Neural crest cell (in vitro differentiated cells): ENCODE results near the gene B9D1. TPM values are rescaled to one million over a fixed set of nuclear protein-coding genes. Genes with fewer than 3 reads are reported as not detected.

ENCODE experiments used
- DNase-seq: peaks from one replicate; pipeline ENCODE4 v3.0.0; 2021; ENCODE audit warnings: low read depth, mixed read lengths, low spot score
- H3K27ac Mint-ChIP-seq: one replicate; pipeline ENCODE4 v1.8.0; 2021; ENCODE audit warnings: mild to moderate bottlenecking, mixed read lengths; ENCODE audit not compliant: unreplicated experiment
- H3K27me3 Mint-ChIP-seq: 2 replicates; pipeline ENCODE4 v1.8.0; 2021; ENCODE audit warnings: low read depth, mild to moderate bottlenecking, mixed read lengths
- H3K36me3 Mint-ChIP-seq: 2 replicates; pipeline ENCODE4 v1.8.0; 2021; ENCODE audit warnings: low read depth, mild to moderate bottlenecking, mixed read lengths
- H3K4me1 Mint-ChIP-seq: 2 replicates; pipeline ENCODE4 v1.8.0; 2021; ENCODE audit warnings: mixed read lengths
- H3K4me3 Mint-ChIP-seq: one replicate; pipeline ENCODE4 v1.8.0; 2021; ENCODE audit warnings: mild to moderate bottlenecking, mixed read lengths
- H3K9me3 Mint-ChIP-seq: 2 replicates; pipeline ENCODE4 v1.8.0; 2021; ENCODE audit warnings: mixed read lengths
- total RNA-seq: library from RNA; stranded (reverse); gene quantifications from 2 replicates; pipeline ENCODE4 v1.2.1, GENCODE V29; 2021
- TF ChIP-seq, protein P1 (sequence below): fragments of 200-600 bp; sonication (generic); conservative IDR thresholded peaks from 2 replicates; pipeline ENCODE4 v1.5.0; 2021; ENCODE audit warnings: antibody characterized with exemption, mild to moderate bottlenecking

Gene B9D1
- total RNA-seq, 1 donor from 2014 or later = 17.9 TPM

DNA sequence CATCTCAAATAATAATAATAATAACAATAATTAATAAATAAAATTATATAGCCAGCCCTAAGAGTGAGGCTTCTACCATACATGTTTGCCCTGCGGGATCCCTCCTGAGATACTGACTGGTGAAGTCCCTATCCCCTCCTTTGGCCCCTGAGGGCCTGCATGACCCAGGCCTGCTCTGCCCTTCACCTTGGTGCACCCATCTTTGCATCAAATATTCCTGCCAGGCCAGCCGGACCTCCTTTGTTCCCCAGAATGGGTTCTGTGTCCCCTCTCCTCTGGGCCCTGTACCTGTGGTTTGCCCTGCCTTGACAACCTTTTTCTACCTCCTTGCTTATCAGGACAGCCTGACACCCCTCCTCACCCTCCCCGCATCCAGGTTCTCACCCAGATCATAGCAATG is 46.5 kb upstream of the B9D1 start:
- Mint-ChIP-seq H3K27me3 (peaks cover 3% of the 10 kb centered on the region), H3K27ac (no peak overlapping the region), H3K4me3 (no peak overlapping the region), H3K9me3 (peaks cover 2% of the 10 kb centered on the region), H3K4me1 (no peaks in the 10 kb centered on the region), H3K36me3 (no peaks in the 10 kb centered on the region)
- TF ChIP-seq, protein P1, sequence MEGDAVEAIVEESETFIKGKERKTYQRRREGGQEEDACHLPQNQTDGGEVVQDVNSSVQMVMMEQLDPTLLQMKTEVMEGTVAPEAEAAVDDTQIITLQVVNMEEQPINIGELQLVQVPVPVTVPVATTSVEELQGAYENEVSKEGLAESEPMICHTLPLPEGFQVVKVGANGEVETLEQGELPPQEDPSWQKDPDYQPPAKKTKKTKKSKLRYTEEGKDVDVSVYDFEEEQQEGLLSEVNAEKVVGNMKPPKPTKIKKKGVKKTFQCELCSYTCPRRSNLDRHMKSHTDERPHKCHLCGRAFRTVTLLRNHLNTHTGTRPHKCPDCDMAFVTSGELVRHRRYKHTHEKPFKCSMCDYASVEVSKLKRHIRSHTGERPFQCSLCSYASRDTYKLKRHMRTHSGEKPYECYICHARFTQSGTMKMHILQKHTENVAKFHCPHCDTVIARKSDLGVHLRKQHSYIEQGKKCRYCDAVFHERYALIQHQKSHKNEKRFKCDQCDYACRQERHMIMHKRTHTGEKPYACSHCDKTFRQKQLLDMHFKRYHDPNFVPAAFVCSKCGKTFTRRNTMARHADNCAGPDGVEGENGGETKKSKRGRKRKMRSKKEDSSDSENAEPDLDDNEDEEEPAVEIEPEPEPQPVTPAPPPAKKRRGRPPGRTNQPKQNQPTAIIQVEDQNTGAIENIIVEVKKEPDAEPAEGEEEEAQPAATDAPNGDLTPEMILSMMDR = no peak
- DNase-seq = no peak

DNA sequence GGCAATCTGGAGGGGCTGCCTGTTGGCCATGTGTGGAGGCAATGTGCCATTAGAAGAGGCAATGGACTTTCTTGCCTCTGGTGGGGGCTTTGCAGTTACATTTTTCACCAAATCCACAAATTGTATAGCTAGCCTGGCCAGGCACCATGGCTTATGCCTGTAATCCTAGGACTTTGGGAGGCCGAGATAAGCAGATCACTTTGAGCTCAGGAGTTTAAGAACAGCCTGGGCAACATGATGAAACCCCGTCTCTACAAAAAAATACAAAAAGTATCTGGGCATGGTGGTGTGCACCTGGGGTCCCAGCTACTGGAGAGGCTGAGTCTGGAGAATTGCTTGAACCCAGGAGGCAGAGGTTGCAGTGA is 45.8 kb upstream of the B9D1 start:
- no peak for DNase-seq
- Mint-ChIP-seq H3K27me3 (peaks cover 3% of the 10 kb centered on the region), H3K9me3 (peaks cover 2% of the 10 kb centered on the region), H3K27ac (no peak overlapping the region), H3K4me3 (no peak overlapping the region), H3K36me3 (no peaks in the 10 kb centered on the region), H3K4me1 (no peaks in the 10 kb centered on the region)
- TF ChIP-seq, protein P1 = no peak

DNA sequence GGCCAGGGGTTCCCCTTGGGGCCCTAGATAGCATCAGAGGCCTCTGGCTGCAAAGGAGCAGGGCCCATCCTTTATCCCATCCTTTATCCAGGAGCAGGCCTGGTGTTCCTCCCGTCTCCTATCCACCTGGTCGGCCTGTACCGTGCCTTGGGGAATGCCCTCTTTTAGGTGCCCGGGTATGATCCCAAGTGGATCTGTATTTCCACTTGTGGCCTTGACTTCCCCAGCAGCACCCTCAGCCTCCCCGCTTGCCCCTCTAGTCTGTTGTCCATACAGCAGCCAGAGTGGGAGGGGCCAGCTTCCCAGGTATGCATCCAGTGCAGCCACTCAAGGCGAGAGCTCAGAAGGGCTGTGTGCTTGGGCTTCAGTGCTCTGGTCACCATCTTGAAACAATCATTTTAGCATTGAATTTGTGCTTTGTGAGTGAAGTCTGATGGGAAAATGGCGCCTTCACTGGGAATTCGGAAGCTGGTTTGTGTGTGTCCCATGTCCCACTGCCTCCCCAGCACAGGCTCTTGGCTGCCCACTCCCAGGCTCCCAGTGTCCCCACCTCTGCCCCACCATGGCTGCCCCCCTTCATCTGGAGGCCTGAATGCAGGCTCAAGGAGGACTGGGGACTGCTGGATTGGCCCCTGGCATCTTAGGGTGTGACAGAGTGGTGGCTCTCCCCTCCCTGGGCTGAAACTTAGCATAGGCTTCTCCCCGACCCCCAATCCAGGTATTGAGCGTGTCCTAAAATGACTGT is 45.2 kb upstream of the B9D1 start:
- Mint-ChIP-seq H3K27me3 (peaks cover 3% of the 10 kb centered on the region), H3K4me1 (no peaks in the 10 kb centered on the region), H3K36me3 (no peaks in the 10 kb centered on the region), H3K4me3 (no peak overlapping the region), H3K9me3 (peaks cover 2% of the 10 kb centered on the region), H3K27ac (no peak overlapping the region)
- TF ChIP-seq, protein P1 = no peak
- no peak for DNase-seq

DNA sequence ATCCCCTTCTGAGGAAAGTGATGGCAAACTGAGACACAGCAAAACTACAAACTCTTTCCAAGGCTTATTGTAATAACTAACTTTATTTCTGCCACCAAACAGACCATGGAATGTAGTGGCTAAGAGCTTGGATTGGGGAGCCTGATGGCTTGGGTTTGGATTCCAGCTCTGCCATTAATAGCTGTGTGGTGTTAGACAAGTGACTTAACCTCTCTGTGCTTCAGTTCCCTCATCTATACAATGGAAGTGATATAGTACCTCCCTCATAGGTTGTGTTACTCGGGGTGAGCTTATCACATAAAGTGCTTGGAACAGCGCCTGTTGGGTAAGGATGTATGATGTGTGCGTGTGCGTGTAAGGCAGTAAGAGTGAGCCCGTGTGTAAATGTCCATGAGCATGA is 42.6 kb upstream of the B9D1 start:
- H3K27ac Mint-ChIP-seq = peak overlapping the region; percentile 52
- H3K4me3 Mint-ChIP-seq = no peak overlapping the region
- no peaks in the 10 kb centered on the region for H3K4me1 Mint-ChIP-seq
- no peak for DNase-seq
- no peaks in the 10 kb centered on the region for H3K27me3 Mint-ChIP-seq
- TF ChIP-seq, protein P1 = no peak
- H3K36me3 Mint-ChIP-seq = no peaks in the 10 kb centered on the region
- H3K9me3 Mint-ChIP-seq = peaks cover 2% of the 10 kb centered on the region

GRCh38 chr17:19404264-19404663 is 41.7 kb upstream of the B9D1 start:
- H3K4me3 Mint-ChIP-seq = no peak overlapping the region
- no peaks in the 10 kb centered on the region for H3K4me1 Mint-ChIP-seq
- TF ChIP-seq, protein P1 = no peak
- no peaks in the 10 kb centered on the region for H3K36me3 Mint-ChIP-seq
- no peak for DNase-seq
- H3K27me3 Mint-ChIP-seq = no peaks in the 10 kb centered on the region
- H3K9me3 Mint-ChIP-seq = peaks cover 2% of the 10 kb centered on the region
- peak overlapping the region; percentile 87 for H3K27ac Mint-ChIP-seq
